Stimulated activated CD8-positive, alpha-beta memory T cell treated with anti-CD3 and anti-CD28 coated beads, Interleukin-7, amount 100 ng/mL, for 4 hours (primary cell): ENCODE data around the gene ARHGAP10.

Experiments used
- DNase-seq, 2 donors: peaks; one replicate each; pipeline ENCODE4 v3.0.0-alpha.2; 2020; ENCODE audit warnings: low read depth in 2 of 2

The ARHGAP10 gene

DNA sequence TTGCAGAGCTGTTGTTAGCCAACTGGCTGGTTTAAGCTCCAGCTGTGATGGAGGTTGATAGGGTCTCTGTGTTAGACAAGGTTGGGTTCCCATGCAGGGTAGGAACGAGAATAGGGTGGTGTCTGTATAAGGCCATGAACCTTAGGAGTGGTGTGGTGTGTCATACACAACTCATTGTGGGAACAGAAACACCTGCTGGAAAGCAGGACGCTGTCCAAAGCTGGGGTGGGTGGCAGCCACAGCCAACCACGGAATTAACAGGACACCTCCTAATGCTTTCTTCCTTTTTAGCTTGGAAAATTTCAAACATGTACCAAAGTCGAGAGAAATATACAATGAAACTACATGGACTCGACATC, 94.4 kb downstream of the ARHGAP10 start:
- DNase-seq: no peak

DNA sequence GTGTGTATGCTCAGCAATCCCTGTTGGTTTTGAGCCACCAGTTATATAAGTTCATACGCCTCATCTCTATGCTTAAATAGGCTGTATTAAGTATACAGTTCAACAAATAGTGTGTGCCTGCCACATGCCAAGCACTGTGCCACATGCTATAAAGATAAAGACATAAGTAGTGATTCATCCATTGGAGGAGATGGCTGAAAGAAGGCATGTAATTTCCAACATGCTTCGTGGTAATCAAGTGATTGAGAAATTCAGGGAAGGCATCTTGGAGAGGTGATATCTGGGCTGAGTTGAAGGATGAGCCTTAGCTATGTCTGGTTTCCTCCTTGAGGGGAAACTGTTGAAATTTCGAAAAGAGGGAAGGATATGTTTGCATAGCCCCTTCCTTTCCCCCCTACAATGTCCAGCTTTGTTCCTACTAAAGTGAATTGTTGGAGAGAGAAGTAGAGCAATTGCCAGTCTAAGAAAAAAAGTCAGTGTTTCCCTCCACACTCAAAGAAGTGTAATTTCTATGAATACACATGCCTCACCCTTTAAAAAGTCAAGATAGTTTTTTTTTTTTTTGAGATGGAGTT, 96.5 kb downstream of the ARHGAP10 start:
- DNase-seq: no peak

DNA sequence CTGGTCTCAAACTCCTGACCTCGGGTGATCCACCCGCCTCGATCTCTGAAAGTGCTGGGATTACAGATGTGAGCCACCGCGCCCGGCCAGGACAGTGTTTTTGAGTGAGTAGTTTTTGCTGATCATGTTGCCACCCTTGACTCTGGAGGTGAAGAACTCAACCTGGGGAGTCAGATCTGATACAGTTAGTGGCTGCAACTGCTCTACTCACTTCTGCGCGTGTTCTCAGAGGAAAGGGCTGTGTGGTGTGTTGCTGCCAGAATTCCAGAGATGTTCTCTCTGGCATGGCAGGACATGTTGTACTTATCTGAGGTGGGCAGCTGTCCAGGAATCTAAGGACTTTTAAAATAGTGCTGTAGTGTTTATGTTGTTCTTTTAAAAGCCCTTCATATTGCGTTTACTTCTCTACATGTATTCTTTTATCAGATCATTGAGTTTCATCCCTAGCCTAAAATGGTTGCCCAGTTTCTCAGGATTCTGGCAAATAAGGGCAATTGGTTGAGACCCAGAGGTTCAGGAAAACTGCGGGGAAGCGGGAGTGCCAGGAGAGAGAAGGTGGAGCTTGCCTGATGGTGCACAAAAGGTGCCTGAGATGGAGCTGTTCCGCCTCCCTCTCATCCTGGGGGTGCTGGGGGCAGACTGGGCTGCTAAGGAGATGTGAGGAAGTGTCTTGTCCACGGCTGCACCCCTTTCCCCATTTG, 97.7 kb downstream of the ARHGAP10 start:
- DNase-seq: no peak

DNA sequence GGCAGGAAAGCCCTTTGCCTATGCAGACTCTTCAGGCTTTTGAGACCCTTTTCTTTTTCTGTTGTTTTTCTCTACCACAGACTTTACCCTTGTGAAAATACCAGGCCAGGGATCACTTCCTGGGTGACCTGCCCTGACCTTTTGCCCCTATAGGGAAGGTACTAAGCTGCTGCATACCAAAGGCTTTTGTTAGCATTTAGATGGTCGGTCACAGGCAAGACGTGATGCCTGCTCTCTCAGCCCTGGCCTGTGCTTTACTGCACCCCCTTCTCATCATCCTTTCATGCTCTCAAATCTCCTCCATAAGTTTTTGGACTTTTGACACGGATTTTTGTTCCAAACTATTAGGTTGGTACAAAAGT, 98.2 kb downstream of the ARHGAP10 start:
- no peak for DNase-seq

DNA sequence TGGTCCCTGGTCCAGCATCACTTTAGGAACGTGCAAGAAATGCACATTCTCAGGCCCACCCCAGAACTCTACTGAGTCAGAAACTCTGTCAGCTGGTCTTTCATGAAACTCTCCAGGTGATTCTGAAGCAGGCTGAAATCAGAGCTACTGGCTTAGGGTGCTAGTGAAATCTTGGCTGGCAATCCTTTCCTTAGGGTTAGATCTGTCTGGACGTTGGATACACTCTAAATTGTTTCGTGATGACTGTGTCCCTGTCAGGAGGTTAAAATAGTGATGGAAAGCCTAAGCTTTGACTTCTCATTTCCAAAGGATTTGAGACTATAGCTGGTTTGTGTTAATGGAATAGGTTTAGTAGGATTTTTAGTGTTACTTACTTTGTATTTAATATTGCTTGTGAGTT, 99.1 kb downstream of the ARHGAP10 start:
- no peak for DNase-seq

DNA sequence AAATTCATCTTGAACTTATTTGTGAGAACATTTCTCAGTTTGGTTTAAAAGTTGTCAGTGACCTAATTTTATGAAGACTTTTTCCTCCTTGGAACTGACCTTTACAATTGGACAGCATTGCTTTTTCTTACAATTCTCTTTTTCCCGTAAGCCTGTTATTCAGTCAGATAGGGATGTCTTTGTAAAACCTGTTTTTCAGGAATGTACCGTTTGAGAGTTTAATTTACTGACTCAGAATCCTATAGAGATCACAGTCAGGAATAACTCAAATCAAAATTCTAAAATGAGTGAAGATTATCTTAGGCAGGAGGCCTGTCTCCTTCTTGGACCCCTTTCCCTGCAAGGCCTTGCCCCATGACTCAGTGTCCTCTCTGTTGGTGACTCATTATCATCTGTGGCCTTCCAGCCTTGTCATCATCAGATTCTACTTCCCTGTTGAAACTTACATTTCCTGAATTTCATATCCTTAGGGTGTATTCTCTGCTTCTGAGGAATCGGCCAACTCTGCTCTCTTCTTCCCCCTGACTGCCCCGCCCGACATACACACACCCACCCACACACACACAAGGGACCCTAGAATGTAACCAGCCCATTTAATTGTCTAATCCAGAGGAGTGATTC, 99.8 kb downstream of the ARHGAP10 start:
- no peak for DNase-seq

DNA sequence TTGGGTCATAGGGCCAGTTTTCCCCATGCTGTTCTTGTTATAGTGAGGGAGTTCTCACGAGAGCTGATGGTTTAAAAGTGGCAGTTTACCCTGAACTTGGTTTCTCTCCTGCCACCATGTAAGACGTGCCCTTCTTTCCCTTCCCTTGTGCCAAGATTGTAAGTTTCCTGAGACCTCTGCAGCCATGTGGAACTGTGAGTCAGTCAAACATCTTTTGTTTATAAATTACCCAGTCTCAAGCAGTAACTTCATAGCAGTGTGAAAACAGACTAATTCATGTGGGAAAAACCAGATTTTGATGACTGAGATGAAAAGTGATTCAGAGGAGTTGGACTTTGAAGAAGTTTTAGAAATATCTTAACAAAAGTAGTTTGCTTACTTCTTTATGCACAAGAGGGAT, 101.4 kb downstream of the ARHGAP10 start:
- DNase-seq: no peak

DNA sequence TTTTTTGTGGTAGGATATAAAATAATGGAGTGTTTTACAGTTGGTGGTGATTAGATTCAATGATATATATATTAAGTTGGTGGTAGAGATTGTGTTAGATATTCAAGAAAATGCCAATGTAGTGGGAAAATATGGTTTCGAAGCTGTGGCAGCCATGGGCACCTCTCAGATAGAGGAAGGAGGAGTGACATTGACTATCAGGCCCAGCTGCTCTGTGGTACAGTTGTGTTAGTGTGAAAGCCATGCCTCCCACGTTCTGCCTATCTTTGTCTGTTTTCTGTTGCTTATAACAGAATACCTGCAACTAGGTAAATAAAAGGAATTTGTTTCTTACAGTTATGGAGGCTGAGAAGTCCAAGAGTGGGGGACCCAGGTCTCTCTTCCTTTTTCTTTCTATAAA, 101.9 kb downstream of the ARHGAP10 start:
- no peak for DNase-seq

DNA sequence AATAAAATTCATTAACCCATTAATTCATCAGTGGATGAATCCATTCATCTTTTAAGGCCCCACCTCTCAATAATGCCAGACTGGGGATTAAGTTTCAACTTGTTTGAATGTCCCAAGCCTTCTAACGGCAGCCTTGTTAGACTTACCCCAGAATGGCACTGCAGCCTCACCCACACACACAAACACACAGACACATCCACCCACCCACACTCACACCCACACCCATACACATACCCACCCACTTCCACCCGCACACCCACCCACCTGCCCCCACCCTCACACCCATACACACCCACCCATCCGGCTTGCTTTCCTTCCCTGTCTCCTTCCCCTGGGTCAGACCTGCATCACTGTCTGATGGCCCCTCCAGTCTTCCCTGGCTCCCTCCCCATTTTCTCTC, 102.6 kb downstream of the ARHGAP10 start:
- DNase-seq: no peak

DNA sequence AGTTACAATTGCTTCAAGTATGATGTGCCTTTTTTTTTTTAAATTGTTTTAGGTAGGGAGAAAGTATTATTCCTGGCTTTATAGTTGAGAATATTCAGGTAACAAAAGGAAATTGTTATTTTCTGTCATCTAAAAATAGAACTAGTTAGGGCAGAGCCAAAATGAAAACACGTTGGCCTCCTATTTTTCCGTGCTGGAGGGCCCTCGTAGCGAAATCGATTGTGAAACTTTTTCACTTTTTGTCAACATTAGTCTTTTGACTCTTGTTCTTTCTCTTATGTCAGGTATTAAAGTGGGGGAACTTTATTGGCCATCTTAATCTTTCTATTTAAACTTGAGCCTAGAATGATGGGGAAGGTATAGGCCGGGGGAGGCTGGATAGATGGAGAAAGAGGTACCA, 104.9 kb downstream of the ARHGAP10 start:
- DNase-seq: no peak

DNA sequence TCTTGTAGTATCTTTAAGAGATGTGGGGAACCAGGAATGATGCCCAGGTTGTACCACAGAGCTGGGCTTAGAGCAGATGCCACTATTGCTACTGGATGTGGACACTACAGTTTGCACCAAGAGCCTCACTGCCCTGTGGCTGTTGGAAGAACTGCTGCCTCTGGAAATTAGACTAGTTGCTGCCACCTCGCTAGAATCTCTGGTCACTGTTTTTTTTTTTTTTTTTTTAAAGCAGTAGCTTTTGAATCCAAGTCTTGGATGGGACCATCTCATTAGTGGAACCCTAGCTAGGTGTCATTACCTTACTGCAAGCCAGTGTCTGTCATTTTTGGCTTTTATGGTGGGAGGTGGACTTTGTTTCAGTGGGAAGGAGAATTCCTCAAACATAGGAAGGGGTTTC, 105.5 kb downstream of the ARHGAP10 start:
- DNase-seq: no peak

DNA sequence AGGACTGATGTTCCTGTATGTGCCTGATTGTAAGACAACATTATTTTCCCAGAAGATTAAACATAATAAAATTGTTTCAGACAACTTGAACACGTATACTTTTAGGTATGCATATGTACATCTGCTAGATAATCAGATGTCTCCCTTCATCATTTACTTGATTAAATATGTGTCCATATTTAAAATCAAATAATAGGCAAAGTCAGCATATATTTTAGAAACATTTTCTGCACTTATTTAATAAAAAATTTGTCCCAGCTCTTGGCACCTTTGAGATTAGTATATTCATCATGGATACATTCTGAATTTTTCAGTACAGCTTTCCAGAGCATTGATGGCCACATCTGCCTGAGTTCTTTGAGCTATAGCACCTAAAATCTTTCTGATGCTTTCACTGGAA, 106.0 kb downstream of the ARHGAP10 start:
- DNase-seq: no peak

DNA sequence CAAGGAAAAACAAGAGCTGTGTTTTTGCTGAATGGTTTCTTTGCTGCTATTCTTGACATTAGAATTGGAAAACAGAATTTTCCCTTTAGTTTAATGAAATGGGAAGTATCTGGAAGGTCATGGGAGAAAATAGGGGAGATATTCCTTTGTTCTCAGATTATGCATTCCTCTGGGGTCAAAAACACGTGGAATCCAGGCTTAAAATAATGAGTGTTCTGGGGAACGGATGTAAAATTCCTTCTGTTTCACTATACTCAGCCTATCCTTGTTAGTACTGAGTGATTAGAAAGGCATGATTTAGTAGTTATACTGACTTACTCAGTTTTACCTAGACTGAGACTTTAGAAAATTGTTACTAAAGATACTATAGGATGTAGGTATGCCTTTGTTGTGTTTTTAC, 107.3 kb downstream of the ARHGAP10 start:
- no peak for DNase-seq

DNA sequence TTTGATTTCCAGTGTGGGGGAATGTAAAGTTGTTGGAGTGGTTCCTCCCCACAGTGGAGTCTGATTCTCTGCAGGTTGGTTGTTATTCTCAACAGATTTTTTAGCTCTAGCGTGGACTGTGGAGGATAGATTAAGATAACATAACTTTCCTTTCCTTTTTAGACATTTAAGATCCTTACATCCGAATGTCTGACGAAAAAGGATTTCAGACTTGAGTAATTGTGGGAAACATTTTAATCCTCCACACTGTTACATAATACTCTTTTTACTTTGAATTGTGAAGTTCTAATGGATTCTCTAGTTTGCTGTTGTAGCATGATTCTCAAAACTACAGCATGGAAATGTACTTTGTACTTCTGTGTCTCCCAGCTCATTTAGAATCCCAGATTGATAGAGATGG, 107.8 kb downstream of the ARHGAP10 start:
- no peak for DNase-seq

DNA sequence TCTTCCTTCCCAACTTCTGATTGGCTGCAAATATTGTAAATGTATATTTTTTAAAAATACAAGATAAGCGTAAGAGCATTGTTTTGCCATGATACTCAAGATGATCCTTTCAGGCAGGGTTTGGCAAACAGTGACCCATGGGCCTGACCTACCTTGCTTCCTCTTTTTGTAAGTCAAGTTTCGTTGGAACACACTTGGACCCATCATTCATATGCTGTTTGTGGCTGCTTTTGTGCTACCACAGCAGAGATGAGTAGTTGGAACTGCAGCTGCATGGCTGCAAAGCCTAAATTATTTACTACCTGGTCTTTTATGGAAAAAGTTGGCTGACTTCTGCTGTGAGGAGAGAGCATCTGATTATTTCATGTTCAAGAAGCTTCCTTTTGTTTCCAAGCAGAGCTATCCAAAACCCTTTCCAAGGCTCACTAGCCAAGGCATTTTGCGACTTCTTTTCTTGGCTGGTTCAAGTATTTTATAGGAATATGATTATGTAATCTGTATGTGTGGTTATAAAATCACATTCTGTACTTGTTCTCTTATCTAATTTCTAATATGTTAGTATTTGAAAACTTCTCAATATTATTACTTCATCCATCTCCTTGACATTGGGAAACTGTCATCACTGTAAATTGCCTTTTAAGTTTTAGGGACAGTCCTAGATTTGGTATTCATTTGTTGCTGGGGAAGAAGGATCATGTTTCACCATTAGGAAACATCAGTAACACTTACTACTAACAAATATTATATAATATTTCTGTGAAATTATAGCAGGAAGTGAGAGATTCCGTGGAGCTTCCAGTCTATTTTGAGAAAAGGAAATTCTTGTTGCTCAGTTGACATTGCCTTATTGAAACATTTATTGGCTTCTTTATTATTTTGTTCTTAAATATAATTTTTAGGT, 109.2 kb downstream of the ARHGAP10 start:
- DNase-seq: no peak

DNA sequence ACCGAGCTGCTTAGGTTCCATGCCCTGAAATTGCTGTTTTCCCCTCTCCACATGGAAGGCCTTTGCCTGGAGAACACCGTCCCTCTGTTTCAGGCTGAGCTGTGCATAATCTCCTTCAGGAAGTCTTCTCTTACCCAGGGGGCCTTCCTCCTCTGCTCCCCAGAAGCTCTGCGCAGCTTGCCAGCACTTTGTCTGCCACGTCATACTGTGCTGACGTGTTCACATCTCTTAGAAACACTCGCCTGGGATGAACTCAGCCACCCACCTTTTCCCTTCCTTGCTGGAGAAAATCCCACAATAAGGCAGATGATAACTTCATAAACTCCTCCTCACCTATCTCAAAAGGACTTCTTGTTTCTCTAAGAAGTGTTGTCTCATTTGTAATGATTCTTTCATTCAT, 110.7 kb downstream of the ARHGAP10 start:
- DNase-seq: no peak

DNA sequence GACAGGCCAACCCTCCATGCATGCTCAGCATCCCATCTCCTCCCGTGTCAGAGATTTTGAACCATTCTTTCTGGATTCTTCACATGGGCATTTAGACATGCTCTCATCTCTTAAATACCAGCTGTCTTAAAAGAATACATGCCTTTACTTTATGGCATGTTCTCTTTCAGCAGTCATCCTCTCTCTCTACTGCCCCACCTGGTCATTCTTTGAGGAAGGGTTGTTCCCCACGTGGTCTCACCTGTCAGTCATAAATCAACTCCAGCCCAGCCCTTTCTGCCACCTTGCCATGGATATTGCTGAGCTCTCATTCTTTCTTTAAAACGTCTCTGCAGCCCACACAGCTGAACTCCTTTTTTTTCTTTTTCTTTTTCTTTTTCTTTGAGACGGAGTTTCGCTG, 111.3 kb downstream of the ARHGAP10 start:
- DNase-seq: no peak

DNA sequence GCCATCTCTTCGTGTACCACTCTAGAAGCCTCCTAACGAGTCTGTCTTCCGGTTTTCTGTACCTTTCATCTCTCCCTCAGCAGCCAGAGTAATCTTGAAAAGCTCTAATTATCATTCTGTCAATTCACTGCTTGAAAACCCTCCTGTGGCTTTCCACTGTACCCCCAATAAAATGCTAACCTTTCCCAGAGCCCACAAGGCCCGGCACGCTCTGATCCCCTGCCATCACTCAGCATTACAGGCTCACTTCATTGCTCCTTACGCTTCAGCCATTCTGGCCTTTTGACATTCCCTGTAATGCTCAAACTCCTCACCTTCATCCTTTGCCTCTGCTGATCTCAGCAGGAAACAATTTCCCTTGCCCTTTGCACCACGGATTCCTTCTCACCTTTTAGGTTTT, 112.9 kb downstream of the ARHGAP10 start:
- DNase-seq: no peak

DNA sequence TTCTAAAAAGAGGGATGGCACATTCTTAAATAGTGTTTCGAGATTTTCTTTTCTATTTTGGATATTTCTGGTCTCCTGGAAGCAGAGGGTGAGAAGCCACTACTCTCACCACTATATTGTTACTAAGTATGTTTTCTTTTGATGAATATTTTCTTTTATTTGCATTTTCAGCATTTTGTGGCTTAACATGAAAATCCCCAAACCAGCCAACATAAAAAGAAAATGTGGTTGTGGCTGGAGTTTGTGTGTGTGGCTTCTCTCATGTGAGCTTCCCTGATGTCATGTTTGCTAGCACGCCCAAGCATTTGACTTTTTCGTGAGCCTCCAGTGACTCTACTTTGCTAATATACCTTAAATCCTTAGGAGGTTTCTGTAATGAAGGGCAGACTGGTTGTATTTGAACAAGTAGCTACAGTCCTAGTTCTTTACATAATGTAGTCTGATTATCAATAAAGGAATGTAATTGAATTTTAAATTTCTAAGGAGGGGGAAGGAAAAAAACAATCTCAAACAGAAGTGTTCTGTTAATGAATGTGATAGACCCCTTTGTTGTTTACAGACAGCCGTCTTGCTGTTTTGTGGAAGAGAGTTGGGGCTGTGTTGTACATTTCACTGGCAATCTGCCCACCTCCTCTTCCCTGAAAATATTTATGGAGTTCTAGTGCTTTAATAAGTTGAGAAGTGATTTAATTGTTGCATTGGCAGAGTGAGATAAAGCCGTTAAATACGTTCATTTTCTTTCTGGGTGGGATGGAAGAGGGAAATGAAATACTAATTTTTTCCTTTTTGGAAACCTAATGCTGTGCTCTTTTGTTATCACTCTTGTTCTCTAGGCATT, 114.6 kb downstream of the ARHGAP10 start:
- no peak for DNase-seq

DNA sequence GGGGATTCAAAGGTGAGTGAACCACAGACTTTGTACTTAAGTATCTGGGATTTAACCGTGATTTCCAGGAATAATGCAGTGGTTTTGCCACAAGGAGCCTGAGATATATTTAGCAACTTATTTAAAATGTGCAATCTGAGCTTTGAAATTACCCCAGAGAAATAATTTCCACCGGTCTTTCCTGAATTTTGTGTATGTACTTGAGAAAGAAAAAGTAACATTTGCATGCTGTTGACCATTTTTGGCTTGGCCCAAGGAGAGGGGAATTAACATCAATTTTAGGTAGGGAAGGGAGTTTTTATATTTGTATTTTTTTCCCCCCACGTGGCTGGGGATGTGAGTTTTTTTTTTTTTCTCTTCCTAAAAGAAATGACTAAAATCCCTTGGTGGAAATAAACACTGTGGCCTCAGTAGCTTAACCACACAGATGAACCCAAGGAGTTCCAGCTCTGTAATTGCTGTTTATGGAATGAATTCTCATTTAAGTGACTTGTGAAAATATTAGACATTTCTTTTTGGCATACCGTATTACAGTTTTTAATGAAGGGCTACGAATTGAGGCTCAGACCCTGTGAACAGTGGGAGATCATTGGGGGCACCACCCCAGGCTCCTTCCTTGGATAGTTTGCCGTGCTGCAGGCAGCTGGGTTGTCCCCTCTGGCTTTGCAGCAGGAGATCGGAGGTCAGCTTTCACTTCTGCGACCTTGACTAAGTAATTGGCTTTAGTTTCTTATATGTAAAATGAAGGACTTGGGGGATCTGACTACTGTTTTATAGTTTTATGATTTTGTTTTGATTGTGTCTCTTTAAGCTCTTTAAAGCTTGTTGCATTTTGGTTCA, 116.1 kb downstream of the ARHGAP10 start:
- no peak for DNase-seq

DNA sequence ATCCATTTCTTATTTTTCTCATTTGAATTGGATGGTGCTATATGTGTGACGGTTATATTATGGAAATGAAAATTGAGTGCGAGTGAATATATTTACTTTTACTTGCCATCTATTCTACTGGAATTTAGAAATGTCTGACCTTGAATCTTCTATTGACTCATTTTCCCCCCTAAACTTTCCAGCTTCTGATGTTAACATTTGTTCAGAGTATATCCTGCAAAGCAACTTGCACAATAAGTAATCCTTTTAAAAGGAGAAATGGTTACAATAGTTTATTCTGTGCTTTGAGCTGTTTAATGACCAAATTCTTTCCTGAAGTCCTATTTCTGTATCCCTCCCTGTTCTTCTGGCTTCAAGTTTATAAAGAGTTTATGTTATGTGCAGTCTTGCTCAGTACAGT, 116.7 kb downstream of the ARHGAP10 start:
- no peak for DNase-seq
